NT2/D1 (cell line): ENCODE results near the gene AFP.

Source experiments
- SUZ12 ChIP-seq: IDR thresholded peaks from 2 replicates; pipeline ENCODE4 v1.6.1; 2011; ENCODE audit not compliant: insufficient read length, insufficient read depth; ENCODE audit errors: extremely low read depth
- YY1 ChIP-seq: IDR thresholded peaks from 2 replicates; pipeline ENCODE4 v1.6.1; 2011; ENCODE audit not compliant: insufficient read length, insufficient read depth
- ZNF274 ChIP-seq: IDR thresholded peaks from 2 replicates; pipeline ENCODE4 v1.6.1; 2011; ENCODE audit warnings: mild to moderate bottlenecking, low read depth, low read length

DNA sequence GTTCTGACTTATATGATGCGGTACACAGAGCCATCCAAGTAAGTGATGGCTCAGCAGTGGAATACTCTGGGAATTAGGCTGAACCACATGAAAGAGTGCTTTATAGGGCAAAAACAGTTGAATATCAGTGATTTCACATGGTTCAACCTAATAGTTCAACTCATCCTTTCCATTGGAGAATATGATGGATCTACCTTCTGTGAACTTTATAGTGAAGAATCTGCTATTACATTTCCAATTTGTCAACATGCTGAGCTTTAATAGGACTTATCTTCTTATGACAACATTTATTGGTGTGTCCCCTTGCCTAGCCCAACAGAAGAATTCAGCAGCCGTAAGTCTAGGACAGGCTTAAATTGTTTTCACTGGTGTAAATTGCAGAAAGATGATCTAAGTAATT, 15.4 kb upstream of the AFP start:
- no peak for TF ChIP-seq SUZ12
- no peak for TF ChIP-seq ZNF274
- TF ChIP-seq YY1 = no peak
